ENCODE measurements around the gene ZNF668. TPM values are rescaled to one million over a fixed set of nuclear protein-coding genes. Genes with fewer than 3 reads are reported as not detected.

ZNF668 gene
- total RNA-seq: 4.4 TPM
- long read RNA-seq, transcript ZNF668-201 (3 exons, 2,762 nt): major isoform, 18 of 20 reads
- long read RNA-seq, partial matches to known transcripts: 1 of 20 reads
- long read RNA-seq, other reads (novel, unspliced or antisense): 1 of 20 reads

DNA sequence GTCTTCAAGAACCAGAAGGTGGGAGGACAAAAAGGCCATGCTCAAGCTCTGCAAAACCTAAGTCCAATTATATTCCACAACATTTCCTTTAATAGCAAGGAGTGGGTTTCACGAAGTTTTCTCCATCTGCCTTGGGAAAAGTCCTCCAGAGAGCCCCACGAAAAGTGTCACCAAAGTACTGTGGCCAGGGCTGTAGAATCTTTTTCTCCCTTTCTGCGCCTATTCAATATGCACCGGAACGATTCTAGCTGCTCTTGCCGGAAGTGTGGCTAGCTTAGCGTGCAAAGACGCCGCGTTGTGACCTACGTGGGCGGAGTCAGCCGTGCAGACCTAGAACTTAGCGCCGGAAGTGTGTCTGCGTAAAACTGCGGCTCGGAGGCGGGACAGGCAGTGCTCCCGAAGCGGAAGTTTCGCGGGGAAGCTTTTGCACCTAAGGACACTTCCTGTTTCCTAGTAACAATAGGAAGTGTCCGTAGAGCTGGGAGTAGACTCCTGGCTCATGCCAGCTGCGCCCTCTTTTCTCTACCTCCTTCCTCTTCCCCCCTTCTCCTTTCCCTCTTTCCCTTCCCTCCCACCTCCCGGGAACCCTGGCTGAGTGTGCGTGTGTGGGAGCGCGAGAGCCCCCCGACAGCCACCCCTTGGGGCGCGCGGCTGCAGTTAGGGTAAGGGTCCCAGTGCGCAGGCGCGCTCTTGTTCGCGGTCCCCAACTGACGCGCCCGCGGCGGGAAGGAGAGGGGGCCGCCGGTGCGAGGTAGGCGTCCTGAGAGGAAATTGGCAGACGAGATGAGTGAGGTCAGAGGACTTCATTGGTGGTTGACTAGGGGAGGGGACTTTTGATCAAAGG lies at the start of gene ZNF668, which contains the start of gene ZNF646:
Gene ZNF668, minus strand, starts transcription at position 271 of the 844 bp plus-strand sequence. CDS start 9,781 bp downstream, outside the sequence.
Gene ZNF646, plus strand, starts transcription at position 453 of the 844 bp plus-strand sequence. CDS start 1,903 bp downstream, outside the sequence.
- ATAC-seq (ENCODE audit: poor library complexity): peak; percentile 96
- peak; percentile 99 for DNase-seq
- intact Hi-C loops (cut with DNase I): loop anchor here (2.0 kb wide), 1 partner anchor 39 kb away; no protein-coding TSS in a partner anchor

GRCh38 chr16:31120129-31120528 lies 46.1 kb upstream of the ZNF668 start:
- intact Hi-C loops (cut with DNase I): no loop called here
- DNase-seq: no peak

DNA sequence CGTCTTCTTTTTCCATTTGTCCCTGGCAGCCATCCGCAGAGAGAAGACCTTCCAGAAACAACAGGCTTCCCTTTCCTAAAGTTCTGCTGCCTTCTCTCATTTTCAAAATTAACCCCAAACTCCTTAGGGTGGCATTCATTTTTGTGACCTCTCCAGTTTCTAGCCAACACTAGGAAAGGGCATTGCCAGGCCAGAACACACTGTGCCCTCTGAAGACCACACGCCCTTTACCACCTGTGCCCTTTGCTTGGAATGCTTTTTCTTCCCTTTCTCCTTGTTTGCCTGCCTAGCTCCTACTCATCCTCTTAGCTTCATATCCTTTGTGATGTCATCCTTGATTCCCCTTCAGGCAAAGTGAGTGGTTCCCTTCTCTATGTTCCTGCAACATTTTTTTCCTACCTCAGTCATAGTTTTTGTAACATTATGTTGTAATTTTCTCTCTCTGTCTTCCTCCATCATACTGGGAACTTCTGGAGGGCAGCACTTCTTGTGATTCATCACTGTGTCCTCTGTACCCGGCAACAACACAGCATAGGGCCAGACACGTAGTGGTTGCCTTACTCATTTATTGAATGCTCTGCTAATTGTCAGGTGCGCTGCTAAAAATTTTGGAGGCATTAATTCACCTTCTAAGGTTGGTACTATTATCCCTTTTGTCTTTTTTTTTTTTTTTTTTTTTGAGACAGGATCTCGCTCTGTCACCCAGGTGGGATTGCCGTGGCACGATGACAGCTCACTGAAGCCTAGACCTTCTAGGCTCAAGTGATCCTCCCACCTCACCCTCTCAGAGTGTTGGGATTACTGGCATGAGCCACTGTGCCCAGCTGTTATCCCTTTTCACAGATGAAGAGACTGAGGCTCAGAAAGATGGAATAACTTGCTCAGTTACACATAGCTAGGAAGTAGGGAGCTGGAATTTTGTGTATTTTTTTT lies 44.4 kb upstream of the ZNF668 start:
- DNase-seq (no peak), ATAC-seq (ENCODE audit: poor library complexity) (peak; percentile 5)
- intact Hi-C loops (cut with DNase I): no loop called here

More at GRCh38 chr16:31120129-31120528, 46.1 kb upstream of the ZNF668 start:
- ATAC-seq (ENCODE audit: poor library complexity): no peak

DNA sequence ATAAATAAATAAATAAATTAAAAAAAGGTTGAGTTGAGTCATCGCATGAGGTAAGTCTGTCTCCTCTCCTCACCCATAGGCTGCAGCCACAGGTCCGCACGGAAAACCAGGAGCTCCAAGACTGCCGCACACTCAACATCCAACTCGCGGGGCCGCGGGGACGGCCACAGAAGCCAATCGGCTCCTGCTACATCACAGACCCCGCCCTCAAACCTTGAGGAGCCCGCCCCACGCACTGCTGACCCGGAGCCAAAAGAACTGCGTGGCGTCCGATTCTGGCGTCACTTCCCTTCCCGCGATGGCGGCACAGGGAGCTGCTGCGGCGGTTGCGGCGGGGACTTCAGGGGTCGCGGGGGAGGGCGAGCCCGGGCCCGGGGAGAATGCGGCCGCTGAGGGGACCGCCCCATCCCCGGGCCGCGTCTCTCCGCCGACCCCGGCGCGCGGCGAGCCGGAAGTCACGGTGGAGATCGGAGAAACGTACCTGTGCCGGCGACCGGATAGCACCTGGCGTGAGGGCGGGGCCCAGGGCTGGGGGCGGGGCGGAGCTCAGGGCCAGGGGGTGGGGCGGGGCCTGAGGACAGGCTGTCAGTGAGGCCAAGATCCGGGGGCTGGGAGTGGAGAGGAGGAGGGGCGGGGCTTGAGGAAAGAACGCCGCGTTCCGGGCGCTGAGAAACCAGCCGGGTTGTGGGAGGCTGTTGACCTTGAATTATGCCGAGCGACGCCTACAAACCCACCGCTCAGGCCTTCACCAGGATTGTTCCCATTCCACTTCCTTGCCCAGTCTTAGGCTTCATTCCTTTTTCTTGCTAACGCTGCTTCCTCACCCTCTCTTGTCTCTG lies 43.6 kb upstream of the ZNF668 start, which contains the start of gene KAT8:
Gene KAT8, plus strand, starts transcription at position 281 of the 839 bp plus-strand sequence. Its CDS starts 18 bp downstream, at position 299.
- intact Hi-C loops (cut with DNase I): no loop called here
- ATAC-seq (ENCODE audit: poor library complexity) (peak; percentile 96), DNase-seq (peak; percentile 99)

DNA sequence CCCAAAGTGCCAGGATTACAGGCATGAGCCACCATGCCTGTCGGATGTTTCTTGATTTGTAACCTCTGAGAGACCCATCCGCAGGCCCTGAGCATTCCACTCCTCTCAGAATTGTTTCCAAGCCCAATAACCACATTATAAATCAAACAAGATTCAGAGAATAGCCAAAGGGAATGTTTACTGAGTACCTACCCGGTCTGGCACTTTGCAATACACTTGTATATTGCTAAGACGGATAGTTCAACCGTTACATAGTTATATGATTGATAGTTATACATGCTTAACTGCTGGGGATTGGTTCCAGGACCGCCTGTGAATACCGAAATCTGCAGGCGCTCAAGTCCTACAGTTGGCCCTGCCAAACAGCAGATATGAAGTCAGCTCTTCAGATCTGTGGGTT lies 40.4 kb upstream of the ZNF668 start:
- no peak for ATAC-seq (ENCODE audit: poor library complexity)
- no peak for DNase-seq
- intact Hi-C loops (cut with DNase I): no loop called here

- DNase-seq (no peak), ATAC-seq (ENCODE audit: poor library complexity) (no peak)
- intact Hi-C loops (cut with DNase I): no loop called here
Observed at GRCh38 chr16:31113121-31114120, 39.4 kb upstream of the ZNF668 start.

DNA sequence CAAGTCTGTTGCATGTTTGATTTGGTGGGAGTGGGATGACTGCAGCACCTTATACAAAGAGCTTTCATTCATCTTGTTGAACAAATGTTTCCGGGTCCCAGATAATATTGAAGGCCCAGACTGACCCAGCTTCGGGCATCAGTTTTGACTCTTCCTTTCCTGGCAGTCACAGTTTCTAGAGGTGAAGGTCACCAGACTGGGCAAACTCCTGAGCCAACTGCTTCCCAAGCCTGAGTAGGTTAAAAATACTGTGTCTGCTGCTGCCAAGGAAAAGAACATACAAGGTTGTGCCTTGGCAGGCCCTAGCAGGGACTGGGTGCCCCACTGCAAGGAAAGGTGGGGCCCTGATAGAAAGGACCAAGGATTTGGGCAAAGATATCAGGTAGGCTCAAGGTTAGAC lies 38.7 kb upstream of the ZNF668 start:
- ATAC-seq (ENCODE audit: poor library complexity) (peak; percentile 23), DNase-seq (no peak)
- intact Hi-C loops (cut with DNase I): no loop called here

DNA sequence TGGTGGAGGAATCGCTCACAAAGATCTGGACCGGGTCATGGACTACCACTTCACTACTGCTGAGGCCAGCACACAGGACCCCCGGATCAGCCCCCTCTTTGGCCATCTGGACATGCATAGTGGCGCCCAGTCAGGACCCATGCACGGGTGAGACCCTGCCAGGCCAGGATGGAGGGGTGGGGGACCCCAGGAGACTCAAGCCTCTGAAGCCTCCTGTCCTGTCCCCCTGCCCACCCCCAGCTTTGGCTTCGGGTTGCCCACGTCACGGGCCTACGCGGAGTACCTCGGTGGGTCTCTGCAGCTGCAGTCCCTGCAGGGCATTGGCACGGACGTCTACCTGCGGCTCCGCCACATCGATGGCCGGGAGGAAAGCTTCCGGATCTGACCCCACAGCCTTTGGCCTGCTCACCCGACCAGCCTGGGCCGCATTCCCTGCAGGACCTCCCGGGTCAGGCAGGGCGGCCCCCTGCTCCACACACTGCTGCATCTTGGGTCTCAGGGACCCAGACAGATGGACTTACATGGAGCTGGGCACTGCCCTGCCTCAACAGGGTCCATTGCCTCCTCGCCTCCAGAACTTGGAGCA lies 37.9 kb upstream of the ZNF668 start:
- DNase-seq (no peak), ATAC-seq (ENCODE audit: poor library complexity) (no peak)
- intact Hi-C loops (cut with DNase I): no loop called here

DNA sequence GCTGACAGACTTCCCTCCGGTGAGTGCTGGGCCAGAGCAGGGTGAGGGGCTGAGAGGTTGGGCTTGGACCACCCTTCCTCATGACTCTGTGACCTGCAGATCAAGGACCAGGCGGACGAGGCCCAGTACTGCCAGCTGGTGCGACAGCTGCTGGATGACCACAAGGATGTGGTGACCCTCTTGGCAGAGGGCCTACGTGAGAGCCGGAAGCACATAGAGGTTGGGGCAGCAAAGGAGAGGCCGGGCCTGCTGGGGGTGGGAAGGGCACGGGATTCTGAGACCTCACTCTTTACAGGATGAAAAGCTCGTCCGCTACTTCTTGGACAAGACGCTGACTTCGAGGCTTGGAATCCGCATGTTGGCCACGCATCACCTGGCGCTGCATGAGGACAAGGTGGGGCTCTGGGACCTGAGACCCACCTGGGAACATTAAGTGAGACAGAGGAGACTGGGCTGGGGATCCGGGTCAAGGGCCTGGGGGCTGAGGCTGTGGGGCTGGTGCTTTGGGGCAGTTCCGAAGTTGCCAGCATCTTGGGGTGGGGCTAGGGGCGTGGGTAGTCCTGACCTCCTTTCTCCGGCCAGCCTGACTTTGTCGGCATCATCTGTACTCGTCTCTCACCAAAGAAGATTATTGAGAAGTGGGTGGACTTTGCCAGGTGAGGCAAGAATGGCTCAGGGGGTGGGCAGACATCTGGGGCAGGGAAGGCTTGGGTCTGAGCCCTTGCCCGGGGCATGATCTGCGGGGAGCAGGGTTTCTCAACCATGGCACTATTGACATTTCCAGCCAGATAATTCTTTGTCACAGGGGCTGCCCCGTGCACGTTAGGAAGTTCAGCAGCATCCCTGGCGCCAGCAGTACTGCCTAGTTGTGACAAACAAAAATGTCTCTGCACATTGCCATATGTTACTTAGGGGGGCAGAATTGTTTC lies 36.3 kb upstream of the ZNF668 start:
- DNase-seq (no peak), ATAC-seq (ENCODE audit: poor library complexity) (no peak)
- intact Hi-C loops (cut with DNase I): no loop called here

DNA sequence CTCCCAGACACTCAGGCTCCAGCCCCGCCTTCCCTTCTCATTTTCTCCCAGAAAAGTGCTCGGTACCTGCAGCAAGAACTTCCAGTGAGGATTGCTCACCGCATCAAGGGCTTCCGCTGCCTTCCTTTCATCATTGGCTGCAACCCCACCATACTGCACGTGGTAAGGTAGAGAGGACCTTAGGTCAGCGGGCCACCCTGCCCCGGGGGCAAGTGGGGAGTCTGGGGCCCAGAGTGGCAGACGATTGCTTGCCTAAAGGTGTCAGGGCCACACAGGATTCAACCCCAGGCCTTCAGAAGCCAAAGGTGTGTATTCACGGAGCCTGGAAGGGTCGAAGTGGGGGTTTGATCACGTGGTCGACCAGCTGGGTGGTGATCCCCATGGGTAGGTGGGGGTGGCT lies 35.6 kb upstream of the ZNF668 start:
- no peak for ATAC-seq (ENCODE audit: poor library complexity)
- intact Hi-C loops (cut with DNase I): no loop called here
- no peak for DNase-seq

GRCh38 chr16:31108794-31109558 lies 34.9 kb upstream of the ZNF668 start:
- ATAC-seq (ENCODE audit: poor library complexity): no peak
- peak; percentile 45 for DNase-seq
- intact Hi-C loops (cut with DNase I): no loop called here

DNA sequence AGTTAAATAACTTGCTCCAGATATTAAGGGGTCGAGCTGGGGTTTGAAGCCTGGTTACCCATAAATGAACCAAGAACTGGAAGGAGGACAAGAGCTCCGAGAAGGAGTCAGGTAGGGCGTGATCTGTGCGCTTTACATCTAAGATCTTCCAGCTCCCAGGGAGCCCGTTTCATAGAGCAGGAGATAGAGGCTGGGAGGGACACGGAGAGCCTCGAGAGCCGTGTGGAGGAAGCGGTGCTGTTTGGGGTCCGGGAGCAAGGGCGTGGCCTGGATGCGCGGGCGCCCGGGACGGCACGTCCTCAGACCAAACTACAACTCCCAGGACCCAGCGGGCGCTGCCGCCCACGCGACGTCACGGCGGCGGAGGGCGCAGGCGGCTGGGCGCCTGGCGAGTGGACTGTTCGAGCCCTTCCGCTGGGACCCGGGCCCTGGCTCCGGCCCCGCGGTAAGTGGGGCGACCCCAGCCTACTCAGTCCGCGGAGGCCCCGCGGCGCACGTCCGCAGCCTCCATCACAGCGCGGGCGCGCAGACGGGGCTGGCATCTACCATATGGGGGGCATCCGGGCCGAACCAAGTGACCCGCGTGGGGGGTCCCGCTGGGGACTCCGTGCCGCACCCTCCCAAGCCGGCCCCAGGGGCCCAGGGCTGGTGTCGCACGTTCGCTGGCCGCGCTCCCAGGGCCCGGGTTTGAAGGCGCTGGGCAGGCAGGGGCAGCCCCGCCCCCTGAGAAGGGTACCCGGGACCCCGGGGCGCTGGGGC lies 34.2 kb upstream of the ZNF668 start, which contains the start of gene BCKDK:
Gene BCKDK, plus strand, starts transcription at position 352 of the 759 bp plus-strand sequence. CDS start 838 bp downstream, outside the sequence.
- ATAC-seq (ENCODE audit: poor library complexity): peak; percentile 83
- intact Hi-C loops (cut with DNase I): no loop called here
- DNase-seq: peak; percentile 90

GRCh38 chr16:31107465-31107867 lies 33.4 kb upstream of the ZNF668 start:
- intact Hi-C loops (cut with DNase I): no loop called here

More at GRCh38 chr16:31107465-31107867, 33.4 kb upstream of the ZNF668 start:
- ATAC-seq (ENCODE audit: poor library complexity): no peak
- DNase-seq: no peak

Measured in Right ventricle myocardium superior (tissue), 1 donor.